ENCODE data around the gene SSH2.
"Not testable (repeated sequence)": the region's sequence is repeated elsewhere in the genome, so short reads cannot be mapped to it uniquely, and the experiment has no call there.

Gene SSH2

GRCh38 chr17:29927546-29927945, 2.5 kb downstream of the SSH2 start:
- peak; percentile 27 for DNase-seq

GRCh38 chr17:29924786-29925185, 5.2 kb downstream of the SSH2 start:
- DNase-seq = no peak

GRCh38 chr17:29918922-29919856, 10.8 kb downstream of the SSH2 start:
- peak; percentile 80 for DNase-seq

GRCh38 chr17:29918016-29918415, 12.0 kb downstream of the SSH2 start:
- DNase-seq = no peak

- DNase-seq = no peak
Measured at GRCh38 chr17:29914819-29915537, 15.1 kb downstream of the SSH2 start.

- DNase-seq = no peak
Measured at GRCh38 chr17:29911641-29912177, 18.3 kb downstream of the SSH2 start.

- peak; percentile 50 for DNase-seq
Measured at GRCh38 chr17:29909236-29910003, 20.6 kb downstream of the SSH2 start.

- no peak for DNase-seq
Measured at GRCh38 chr17:29906969-29907368, 23.1 kb downstream of the SSH2 start.

- no peak for DNase-seq
Measured at GRCh38 chr17:29905879-29906167, 24.2 kb downstream of the SSH2 start.

- no peak for DNase-seq
Measured at GRCh38 chr17:29905086-29905878, 24.7 kb downstream of the SSH2 start.

GRCh38 chr17:29903471-29903870, 26.6 kb downstream of the SSH2 start:
- DNase-seq = no peak

- not testable (repeated sequence) for DNase-seq
Measured at GRCh38 chr17:29897136-29897535, 32.9 kb downstream of the SSH2 start.

- no peak for DNase-seq
Measured at GRCh38 chr17:29892201-29892600, 37.8 kb downstream of the SSH2 start.

- DNase-seq = no peak
Measured at GRCh38 chr17:29891131-29891530, 38.9 kb downstream of the SSH2 start.

GRCh38 chr17:29885031-29885640, 44.9 kb downstream of the SSH2 start:
- no peak for DNase-seq

- DNase-seq = no peak
Measured at GRCh38 chr17:29883497-29883896, 46.5 kb downstream of the SSH2 start.

- DNase-seq = no peak
Measured at GRCh38 chr17:29881256-29881655, 48.8 kb downstream of the SSH2 start.

- no peak for DNase-seq
Measured at GRCh38 chr17:29880031-29880430, 50.0 kb downstream of the SSH2 start.

- DNase-seq = peak; percentile 37
Measured at GRCh38 chr17:29874931-29875596, 55.0 kb downstream of the SSH2 start.

GRCh38 chr17:29874358-29874757, 55.7 kb downstream of the SSH2 start:
- DNase-seq = not testable (repeated sequence)

GRCh38 chr17:29873476-29873875, 56.6 kb downstream of the SSH2 start:
- no peak for DNase-seq
